Stimulated activated CD8-positive, alpha-beta memory T cell treated with anti-CD3 and anti-CD28 coated beads, Interleukin-4, amount 100 ng/mL, for 48 hours (primary cell): ENCODE results near the gene NECTIN4.
"Not testable (repeated sequence)": the region's sequence is repeated elsewhere in the genome, so short reads cannot be mapped to it uniquely, and the experiment has no call there.

Experiments
- DNase-seq: peaks from one replicate; pipeline ENCODE4 v3.0.0-alpha.2; 2020

Gene NECTIN4

DNA sequence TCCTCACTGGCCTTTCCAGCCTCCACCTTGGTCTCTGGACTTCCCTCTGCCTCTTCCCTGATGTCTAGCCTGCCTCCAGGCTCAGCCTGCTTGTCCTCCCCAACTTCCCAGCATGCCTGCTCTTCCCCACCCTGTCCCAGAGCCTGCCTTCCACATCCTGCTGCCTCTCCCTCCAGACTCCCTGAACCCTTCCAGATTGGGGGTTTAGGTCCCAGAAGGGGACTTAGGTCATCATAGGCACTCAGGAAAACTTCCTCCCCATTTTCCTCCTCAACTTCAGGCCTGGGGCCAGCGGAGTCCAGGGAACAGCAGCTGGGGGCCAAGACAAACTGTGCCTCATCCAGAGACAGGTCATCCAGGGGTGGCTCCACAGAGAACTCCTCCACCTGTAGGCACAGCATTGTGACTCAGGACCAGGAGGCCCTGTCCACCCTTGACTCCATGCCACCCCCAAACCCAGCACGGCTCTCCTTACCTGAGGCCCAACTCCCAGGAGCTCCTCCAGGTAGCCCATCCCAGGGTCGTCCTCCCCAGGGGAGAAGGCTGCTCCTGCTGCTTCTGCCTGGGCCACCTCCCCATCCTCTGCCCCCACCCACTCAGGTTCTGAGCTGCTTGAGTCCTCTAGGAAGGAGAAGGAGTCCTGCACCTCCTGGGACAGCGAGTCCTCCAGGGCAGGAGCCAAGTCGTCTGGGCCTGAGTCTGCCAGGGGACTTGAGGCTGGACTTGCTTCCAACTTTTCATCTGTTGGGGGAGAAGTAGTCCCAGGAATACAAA lies 40.2 kb downstream of the NECTIN4 start:
- DNase-seq, result no peak

DNA sequence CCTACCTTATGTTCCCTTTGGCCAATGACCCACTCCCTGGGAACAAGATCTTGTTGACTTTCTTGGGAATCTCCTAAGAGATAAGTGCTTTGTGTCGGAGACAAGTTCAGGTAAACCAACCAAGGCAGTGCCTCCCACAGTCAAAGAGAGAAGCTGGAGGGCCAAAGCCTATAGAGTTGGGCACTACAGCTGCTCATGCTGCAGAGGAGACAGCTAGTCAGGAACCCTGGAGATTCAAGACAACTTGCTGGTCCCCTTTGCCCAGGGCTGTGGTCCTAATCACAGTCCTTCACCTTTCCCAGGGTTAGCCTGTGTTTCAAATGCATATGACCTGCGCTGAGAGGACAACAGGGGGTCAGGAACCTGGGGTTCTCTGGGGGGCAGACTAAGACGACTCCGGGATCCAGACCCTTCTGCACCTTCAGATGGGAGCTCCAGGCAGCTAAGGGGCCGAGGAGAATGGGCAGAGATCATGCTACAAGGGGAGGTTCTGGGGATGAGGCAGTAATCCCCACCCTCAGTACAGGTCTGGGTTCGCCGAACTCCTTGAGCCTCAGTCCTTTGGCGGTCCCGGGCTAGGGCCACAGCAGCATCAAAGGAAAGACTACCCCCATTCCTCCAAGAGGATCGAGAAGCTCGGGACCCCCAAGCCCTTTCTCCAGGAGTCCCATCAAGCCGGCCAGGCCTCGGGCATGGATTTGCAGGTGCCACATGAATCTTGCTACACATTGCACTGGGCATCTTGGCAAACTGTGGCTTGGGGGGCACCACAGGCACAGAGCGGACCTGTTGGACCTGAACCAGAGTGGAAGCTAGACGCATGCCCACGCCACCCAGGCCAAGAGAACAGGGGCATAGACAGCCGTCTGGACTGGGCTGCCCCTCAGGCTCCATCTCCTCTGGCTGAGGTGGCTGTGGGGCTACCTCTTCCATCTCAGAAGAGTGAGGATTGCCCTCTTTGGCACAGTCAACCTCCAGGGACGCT lies 41.6 kb downstream of the NECTIN4 start:
- DNase-seq, result no peak

DNA sequence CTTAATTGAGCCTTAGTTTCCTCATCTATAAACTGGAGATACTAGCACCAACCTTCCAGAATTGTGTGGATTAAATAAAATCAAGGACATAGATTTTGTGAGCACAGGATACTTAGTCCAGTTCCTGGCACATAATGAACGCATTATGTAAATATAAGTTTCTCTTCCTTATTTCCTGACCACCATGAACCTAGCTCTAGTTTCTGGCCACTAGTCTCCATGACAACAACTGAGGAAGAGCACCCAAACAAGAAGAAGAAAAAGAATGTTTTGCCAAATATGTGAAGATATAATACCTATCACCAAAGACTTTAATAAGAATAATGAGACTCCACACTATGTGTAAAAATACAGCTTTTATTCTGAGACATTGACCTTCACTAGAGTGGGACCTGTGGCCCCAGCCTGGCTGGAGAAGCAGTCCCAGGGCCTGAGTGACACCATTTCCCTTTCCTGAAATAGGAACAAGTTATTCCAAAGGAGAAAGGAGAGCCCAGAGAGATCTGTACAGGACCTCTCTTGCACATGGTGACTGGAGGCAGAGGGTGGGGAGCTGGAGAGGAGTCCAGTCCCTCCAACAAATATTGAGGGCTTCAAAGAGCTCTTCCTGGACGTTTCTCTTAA lies 42.6 kb downstream of the NECTIN4 start:
- DNase-seq, result no peak

DNA sequence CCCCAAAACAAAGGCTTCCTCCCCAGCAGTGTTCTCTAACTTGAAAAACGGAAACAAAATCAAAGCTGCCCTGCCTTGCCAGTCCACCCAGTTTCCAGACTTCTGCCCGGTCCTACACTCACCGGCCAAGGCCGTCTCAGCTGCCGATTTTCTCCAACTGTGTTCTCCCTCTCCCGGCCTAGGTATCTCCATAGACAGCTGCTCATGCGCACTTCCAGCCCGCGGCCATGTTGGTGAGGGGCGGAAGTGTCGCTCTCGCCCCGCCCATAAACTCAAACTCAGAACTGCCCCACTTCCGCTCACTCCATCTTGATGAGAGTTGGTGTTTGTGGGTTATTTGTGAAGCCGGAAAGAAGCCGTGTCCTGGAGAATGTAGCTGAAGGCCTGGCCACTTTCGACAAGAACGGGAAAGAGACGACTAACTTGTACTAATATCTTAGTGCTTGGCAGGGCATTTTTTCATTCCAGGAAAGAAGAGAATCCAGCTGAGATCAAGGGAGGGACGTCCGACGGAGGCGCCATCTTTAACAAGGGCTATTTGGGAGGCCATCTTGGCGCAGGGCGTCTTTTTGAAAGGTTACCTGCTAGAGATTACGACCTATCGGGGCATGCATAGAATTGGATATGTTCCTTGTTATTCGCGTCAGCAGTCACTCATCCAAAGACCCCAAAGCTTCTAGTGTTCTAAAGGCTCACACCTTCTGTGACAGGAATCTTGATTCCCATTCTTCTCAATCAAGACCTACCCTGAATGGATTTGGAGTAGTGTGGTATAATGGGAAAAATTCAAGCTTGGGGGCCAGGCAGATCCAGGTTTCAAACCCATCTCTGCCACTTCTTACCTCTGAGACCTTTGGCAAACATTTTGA lies 43.4 kb downstream of the NECTIN4 start, which contains the start of gene USF1:
USF1 (minus strand) TSS at position 242 of the 869 bp plus-strand sequence. CDS start 2,702 bp downstream, outside the sequence.
- peak; percentile 94 for DNase-seq

DNA sequence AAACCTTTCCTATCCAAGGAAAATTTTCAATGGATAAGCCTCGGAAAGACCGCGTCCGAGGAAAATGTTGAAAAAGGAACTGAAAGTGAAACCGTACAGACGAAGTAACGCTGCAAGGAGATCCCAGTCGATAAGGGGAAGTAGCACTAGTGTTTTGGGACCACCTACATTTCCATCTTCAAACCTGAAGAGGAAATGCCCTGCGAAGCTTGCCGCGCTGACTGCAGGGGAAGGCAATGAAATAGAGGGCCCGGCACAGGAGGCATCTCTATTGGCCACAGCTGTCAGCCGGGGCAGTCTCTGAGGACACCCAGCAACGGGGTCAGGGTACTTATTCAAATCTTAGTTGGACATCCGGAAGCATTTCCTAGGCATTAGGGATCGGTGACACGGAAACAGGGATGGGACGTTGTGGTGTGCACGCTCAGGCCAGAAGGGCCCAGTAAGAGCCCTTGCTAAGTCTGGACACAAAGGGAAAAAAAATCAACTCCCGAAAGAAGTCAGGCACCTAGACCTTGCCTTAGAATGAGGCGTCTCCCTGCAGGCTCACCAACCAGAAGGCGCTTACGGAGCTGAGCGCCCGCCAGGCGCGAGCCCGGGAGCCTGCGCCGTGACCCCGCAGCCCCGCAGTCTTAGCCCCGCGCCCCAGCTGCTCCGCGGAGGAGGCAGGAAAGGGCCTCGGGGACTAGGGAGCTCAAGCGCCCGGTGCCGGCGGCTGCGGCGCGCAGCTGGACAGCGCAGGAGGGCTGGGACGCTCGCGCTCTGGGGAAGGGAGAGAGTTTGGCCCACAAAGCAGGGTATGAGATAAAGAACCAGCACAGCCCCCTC lies 44.2 kb downstream of the NECTIN4 start:
- peak; percentile 77 for DNase-seq

DNA sequence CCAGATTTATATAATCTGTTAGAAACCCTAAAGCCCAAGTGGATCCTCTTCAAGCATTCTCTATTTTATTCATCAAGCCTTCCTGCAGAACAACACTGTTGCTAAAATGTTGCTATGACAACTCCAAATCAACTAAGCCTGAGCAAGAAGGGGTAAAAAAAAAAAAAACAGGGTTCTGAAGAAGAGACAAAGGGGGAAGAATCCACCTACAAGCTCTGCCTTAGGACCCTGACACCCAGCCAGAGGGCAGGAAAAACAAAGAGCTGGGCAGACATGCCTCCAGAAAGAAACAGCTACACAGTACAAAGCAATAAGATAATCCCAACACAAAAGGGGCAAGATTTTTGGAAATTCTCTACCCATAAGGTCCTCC lies 44.8 kb downstream of the NECTIN4 start:
- no peak for DNase-seq

DNA sequence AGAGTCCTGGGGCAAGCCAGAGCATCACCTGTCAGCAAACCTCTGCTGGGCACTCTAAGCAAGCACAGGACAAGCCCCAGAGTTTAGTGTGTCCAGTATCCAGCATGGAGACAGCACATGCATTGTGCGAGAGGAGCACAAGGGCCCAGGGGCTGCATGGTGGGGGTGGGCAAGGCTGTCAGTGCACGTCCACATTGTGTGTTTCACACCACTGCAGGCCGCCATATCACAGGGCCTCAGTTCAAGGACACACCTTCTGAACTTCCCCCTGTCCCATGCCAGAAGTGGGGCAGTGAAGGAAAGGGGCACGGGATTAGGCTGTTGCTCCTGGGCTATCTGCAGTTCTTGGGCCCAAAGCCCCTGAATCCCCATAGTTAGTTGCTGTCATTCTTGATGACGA lies 49.8 kb downstream of the NECTIN4 start:
- no peak for DNase-seq

DNA sequence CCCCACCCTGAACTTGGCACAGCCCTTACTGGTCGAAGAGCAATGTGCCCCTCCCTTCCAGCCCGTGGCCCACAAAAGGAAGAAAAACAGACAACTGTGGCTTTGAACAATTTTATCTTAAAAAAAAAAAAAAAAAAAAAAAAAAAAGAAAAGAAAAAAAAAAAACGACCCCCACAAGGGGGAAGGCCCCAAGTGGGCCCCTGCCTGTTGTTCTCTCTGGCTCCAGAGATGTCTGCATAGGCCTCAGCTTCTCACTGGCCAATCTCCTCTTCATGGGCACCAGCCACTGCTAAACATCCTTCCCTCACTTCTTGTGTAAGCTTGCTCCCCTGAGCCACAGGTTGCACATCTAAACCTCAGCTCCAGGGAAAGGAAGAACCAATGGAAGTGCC lies 50.2 kb downstream of the NECTIN4 start:
- DNase-seq, result no peak

DNA sequence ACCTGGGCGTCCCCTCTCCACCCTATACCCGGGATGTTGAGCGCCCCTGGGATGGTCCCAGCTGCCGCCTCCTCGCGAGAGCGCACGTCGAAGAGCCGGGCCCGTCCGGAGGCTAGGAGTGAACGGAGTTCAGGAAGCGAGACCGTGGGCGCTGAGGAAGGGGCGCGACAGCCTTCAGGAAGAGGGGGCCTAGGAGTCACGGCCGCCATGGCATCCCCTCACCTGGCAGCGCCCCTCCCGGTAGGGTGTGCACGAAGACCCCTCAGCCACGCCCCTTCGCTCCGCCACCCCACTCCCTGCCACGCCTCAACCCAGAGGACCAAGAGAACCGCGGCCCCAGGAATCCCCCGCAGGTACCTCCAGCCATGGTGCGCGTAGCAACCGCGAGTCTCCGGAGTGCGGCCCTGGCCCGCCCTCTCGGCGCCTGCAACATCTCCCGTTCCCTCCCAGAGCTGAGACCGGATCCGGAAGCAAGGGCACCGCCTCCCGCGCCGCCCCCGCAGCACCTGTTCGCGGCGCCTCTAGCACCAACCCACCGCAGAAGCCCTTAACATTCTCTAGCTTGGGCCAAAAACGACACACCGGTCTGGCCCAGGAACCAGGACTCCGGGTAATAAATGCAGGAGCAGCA lies 50.7 kb downstream of the NECTIN4 start, which contains the start of gene TSTD1:
TSTD1 (minus strand) TSS at position 442 of the 631 bp plus-strand sequence; CDS start at position 367, 75 bp downstream.
- DNase-seq, result peak; percentile 88

DNA sequence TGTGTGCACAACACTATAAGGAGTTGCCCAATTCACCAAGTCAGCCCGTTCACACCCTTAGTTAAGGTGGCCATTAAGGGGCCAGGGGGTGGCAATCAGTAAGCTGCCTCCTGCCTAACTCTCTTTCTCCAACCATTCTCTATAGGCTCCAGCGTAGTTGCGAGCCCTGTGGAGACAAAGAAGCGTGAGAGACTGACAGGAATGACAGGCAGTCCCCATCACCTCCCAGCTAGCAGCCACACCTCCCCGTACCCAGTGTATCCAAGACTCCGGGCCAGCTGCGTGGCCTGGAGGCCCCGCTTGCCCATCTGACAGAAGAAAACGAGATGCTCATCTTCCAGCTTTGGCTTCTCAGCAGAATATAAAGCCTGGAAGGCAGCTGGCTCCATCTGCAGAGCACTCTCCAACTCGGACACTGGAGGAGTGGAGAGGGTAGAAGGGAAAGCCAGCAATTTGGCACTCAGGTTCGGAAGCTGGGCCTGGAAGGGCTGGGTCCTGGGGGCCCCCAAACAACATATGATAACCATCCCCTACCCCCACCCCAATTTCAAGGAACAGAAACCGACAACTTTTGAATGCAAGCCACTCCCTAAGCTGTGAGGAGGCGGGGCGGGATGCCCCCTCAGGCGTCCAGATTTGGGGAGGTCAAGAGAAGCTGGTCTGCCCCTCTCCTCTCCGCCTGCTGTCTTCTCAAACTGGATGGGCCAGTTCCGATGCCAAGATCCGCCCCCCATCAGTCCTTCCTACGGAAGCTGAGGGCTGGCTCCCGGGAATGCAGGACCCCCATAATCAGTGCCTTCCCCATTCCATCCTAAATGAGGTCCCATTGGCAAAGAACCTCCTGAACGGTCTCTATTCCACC lies 51.5 kb downstream of the NECTIN4 start:
- DNase-seq, result no peak

DNA sequence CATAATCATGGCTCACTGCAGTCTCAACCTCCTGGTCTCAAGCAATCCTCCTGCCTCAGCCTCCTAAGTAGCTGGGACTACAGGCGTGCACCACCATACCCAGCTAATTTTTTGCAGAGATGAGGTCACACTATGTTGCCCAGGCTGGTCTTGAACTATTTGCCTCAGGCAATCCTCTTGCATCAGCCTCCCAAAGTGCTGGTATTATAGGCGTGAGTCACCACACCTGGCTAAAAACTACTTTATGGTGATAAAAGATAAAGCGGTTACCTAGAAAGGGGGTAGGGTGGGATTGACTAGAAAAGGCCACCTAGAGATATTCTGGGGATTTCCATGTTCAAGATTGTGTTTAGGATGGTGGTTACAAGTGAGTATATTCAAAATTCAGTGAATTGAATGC lies 55.6 kb downstream of the NECTIN4 start:
- DNase-seq, result no peak

DNA sequence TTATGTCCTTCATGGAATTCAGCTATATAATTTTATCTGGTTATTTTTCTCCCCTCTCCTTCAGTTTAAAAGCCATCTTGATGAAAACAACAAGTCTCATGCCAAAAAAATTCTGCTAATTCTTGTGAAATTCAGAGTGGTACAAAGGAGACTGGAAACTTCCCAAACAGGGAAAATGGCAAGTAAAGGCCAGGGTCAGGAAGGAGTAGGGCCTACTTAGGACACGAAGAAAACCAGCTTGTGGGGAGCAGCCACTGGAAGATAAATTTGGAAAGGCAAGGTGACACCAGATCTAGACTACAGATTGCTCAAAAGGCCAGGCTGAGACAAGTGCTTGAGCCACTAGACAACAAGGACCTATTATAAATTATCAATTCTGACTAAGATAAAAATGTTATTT lies 56.9 kb downstream of the NECTIN4 start:
- no peak for DNase-seq

DNA sequence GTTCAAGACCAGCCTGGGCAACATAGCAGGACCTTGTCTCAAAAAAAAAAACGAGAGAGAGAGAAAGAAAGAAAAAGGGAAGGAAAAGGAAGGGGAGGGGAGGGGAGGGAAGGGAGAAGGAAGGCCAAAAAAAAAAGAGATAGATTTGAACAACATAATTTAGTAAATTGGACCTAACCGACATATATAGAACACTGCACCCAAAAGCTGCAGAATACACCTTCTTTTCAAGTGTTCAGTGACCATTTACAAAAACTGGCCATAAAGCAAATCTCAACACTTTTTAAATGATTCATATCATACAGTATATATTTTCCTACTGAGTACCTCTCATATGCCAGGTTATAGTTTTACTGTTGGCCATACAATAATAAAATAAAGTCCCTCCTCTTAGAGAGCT lies 57.5 kb downstream of the NECTIN4 start:
- no peak for DNase-seq

DNA sequence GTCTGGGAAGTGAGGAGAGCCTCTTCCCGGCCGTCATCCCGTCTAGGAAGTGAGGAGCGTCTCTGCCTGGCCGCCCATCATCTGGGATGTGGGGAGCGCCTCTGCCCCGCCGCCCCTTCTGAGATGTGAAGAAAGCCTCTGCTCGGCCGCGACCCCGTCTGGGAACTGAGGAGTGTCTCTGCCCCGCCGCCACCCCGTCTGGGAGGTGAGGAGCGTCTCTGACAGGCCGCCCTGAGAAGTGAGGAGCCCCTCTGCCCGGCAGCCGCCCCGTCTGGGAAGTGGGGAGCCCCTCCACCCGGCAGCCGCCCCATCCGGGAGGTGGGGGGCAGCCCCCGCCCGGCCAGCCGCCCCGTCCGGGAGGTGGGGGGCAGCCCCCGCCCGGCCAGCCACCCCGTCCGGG lies 59.9 kb downstream of the NECTIN4 start:
- DNase-seq, result not testable (repeated sequence)

DNA sequence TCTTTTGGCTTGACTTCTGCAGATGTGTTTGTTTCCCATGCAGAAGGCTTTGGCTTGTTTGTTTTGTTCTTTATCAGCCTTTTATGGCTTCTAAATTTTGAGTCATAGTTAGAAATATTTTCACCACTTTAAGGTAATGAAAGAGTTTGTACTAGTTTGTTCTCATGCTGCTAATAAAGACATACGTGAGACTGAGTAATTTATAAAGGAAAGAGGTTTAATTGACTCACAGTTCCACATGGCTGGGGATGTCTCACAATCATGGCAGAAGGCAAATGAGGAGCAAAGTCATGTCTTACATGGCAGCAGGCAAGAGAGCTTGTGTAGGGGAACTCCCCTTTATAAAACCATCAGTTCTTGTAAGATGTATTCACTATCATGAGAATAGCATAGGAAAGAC lies 62.4 kb downstream of the NECTIN4 start:
- DNase-seq, result not testable (repeated sequence)

DNA sequence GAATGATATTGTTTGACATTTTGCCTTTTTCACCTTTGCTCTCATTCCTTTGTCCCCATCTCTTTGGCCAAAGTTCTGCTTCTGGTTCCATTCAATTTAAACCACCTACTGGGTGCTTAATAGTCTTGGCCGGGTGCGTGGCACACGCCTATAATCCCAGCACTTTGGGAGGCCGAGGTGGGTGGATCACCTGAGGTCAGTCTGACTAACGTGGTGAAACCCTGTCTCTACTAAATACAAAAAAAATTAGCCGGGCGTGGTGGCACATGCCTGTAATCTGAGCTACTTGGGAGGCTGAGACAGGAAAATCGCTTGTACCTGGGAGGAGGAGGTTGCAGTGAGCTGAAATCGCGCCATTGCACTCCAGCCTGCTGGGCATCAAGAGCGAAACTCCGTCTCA lies 66.9 kb downstream of the NECTIN4 start:
- not testable (repeated sequence) for DNase-seq

DNA sequence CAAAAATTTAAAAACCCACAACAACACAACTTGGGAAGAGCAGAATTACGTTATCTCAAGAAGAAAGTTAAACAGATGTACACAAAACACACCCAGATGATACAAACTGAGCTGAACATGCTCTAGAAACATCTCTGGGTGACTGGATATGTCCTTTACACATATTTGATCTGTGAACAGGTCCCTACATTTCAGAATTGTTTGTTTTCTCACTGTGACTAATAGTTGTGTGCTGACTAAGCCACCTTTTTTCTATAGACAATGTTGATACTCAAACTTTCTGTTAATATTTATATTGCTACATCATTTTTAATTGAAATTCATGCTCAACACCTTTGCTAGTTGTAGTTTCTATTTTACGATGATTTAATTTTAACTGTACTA lies 67.4 kb downstream of the NECTIN4 start:
- no peak for DNase-seq

DNA sequence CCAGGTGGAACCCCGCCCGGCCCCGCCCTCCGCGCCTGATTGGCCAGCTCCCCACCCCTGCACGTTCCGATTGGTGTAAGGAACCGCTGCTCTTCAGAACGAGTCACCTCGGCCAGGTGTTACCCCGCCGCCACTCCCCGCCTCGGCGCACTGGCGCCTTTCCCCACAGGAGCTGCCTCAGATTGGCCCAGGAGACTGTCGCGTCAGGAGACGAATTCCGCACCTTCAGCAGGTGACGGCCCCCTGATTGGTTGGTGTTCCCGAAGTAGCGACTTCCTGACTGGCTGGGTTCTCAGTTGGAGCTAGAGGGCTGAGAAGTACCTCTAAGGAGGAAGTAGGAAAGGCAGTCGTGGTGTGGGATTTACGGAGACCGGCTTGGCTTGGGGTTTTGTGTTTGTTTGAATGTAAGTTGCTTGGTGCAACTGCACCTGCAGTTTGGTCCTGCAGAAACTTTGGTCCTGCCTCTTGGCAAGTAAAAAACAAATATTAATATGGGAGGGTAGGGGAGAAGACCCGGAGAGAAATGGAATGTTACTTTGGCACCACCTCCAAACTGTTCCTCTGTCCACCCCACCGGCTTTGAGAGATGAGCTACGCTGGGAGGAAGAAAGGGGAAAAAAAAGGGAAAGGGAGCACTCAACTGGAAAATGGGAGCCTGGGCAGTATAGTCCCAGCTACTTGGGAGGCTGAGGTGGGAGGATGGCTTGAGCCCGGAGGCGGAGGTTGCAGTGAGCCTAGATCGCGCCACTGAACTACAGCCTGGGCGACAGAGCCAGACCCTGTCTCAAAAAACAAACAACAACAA lies 68.0 kb downstream of the NECTIN4 start:
- DNase-seq, result peak; percentile 87
